GM19463 (cell line): Measurements from ENCODE around the gene LELP1.
"Not testable (repeated sequence)": the region's sequence is repeated elsewhere in the genome, so short reads cannot be mapped to it uniquely, and the experiment has no call there.

Experiments
- ATAC-seq: cut with Tn5 transposase; IDR thresholded peaks from one replicate; pipeline ENCODE4 v1.9.1; 2021; ENCODE audit warnings: mild to moderate bottlenecking, moderate library complexity; ENCODE audit not compliant: unreplicated experiment

Gene LELP1

DNA sequence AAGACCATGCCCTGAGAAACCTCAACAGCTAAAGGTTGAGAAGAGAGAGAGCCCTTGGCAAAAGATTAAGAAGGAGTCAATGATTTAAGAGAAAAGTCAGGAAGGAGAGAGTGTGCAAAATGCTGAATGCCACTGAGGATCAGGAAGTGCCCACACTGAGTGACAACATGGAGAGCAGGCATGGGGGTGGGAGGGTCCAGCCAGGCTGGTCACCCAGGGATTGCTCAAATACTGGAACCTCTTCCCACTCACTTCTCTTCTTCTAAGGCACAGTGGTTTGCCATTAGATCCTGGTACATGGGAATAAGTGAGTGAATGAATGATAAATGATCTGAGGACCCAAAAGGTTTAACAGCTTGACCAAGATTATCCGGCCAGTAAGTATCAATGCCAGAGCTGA, 25.3 kb downstream of the LELP1 start:
- ATAC-seq = no peak

DNA sequence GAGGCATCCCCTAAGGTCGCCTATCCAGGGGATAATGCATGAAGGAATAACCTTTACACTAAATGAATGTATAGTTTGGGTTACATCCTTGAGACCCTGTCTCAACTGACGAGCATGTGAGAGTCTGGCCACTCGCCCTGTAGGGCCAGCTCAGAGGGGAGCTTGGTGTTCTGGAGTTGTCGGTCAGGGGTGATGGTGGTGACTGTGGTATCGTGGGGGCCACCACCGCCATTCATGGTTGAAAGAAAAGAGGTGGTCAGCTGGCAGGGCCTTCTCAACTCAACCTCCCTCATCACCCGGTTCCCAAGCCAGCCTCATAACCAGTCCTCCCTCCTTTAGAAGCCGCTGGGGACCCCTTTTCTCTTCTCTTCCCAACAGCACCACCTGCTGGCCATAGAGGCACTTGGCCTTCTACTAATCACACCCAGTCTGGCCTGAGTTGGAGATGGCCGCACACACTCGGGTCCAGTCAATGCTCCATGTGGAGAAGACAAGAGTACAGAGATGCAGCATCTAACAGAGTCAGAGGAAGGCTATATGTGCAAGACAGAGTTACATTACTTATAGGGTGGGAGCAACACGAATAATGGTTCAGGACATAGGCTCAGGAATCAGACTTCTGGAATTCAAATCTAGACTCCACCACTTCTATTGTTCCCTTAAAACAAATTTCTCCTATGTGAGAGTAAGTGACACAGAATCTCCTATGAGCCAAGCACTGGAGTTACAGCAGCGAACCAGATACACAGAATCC, 26.0 kb downstream of the LELP1 start:
- ATAC-seq = not testable (repeated sequence)

DNA sequence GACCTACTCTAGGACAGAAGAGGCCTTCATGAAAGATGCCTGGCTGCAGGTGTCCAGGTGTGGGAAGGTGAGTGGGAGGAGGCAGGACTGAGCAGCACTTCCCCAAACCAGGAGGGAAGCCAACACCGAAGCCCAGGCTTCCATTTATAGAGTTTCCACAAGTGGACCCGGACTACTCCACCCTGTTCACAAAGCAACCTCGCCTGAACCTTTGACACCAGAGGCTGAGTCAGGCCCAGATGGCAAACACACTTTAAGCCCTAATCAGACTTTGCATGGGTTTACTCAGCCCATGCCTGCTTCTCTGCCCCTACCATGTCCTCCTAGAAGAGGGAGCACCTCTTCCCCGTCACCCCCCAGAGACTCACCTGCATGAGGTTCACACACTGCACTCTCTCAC, 28.1 kb downstream of the LELP1 start:
- ATAC-seq = no peak

DNA sequence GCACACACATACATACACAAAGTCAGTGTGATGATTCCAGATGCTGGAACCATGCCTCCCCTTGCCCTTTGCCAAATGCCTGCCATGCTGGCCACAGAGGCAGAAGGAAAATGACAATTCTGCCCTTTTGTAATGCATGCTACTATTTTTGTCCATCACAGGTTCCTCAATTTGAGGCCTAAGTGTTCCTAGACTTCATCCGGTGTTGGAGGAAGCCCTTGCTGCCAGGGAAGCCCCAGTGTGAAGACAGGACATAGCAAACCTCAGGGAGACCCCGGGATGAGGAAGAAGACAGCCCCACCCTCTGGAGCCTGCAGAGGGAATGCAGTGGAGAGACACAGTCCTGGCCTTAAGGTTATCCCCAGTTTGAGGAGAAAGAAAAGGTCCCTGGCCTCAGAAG, 28.6 kb downstream of the LELP1 start:
- ATAC-seq = no peak

DNA sequence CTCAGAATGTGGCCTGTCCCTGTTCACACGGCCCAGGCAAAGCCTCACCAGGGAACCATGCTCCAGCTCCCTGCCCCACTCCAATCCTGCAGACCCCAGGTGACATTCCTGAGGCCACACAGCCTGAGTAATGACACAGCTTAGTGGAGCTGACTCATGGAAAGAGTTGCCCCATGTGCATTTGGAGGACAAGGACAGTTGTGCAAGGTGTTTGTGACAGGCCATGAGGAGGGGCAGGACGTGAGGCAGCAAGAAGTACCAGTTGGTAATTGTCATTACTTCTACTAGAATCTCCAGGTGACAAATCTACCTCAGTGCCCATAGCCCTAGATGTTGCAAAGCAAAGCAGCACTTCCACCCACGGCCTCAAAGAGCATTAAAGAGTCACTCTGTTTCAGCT, 29.3 kb downstream of the LELP1 start:
- no peak for ATAC-seq

DNA sequence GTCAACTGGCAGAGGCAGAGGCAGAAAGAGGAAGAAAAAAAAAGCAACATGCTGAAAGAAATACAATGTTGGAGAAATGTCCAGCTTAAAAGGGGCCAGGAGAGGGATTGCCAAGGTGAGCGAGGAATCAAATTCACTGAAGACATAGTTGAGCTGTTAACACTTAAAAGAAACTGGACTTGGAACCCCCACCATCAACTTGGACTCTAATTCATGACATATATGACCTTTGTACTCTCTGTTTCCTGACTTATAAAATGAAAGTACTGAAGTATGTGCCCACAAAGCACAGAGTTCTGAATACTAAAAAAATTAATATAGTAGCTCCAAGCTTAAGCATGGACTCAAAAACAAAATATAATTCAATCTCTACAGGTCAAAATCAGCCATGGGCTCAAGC, 30.2 kb downstream of the LELP1 start:
- ATAC-seq = peak; percentile 56

DNA sequence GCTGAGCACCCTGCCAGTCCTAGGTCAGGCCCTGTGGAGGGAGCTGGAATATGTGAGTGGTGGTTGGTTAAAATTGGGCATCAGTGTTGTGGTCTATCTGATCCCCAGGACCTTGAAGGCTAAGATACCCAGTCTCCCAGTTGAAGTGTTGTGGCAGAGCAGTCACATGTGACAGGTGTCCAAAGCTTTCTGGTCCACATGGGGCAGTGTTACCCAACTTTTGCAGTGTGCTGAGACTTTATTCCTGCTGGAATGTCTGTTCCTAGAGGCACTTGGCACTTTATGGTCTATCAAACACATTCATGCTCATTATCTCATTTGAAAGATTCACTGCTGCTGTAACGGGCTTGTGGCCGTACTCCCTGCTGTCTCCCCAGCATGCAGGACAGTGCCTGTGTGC, 35.3 kb downstream of the LELP1 start:
- ATAC-seq = no peak

DNA sequence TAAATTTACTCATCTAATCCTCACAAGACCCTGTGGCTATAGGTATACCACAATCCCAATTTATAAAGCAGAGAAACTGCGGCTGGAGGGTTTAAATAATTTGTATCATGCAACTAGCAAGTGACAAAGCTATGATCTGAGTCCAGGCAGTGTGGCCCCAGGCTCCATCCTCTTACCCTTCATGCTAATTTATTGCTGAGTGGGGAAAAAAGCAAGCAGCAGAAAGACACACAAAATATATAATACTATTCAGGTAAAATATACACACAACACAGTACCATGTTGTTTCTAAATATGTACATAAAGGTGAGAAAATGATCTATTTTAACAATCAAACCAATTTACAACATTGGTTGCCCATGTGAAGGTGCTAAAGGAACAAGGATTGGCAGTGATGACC, 38.9 kb downstream of the LELP1 start:
- ATAC-seq = no peak

DNA sequence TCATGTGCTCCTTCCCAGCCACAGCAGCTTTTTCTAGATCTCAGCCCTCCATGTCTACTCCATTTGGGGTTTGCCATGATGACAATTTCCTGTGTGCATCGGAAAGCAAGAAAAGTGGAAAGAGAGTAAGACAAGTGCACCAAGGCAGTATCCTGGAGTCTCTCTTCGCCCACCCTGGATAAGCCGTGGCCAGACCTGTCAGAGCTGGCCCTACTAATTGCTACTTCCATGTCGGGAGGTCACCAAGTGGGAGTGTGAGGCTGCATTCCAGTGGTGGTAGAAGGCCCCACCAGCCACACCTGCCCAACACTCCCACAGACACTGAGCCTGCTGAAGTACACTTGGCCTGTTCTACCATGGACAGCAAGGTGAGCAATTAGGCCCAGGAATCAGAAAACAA, 42.2 kb downstream of the LELP1 start:
- ATAC-seq = no peak

DNA sequence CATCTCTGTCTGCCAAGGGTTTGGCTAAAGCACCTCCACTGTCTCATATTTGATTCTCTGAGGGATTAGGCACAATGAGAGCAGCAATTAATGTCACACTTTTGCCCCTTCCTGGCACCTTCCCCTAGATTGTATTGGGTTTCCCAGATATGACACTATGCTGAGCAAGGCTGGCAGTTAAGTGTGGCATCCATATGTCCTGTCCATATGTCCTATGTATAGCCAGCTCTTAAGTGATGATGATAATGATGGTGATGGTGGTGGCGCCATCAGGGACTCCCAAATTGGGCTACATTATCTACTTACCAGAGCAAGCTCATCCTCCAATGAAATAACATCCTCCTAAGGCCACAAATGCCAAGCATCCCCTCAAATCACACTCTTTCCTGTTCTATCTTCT, 42.8 kb downstream of the LELP1 start:
- no peak for ATAC-seq

DNA sequence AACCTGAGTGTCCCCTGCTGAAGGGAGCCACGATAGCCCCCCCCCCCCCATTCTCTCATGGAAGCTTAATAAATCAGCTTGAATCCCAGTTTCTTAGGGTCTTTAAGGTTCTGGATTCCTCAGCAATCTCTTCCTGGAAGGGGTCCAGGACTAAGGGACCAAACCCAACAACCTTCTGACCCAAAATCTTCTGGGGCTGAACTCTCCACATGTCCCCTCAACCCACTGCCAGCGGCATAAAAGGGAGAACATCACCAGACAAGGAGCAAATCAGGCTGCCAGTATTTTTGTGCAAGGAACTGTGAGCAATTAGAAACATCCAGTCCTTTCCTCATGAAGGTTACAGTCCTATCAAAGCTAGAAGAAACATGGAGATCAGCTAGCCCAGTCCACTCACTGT, 43.6 kb downstream of the LELP1 start:
- ATAC-seq = no peak

DNA sequence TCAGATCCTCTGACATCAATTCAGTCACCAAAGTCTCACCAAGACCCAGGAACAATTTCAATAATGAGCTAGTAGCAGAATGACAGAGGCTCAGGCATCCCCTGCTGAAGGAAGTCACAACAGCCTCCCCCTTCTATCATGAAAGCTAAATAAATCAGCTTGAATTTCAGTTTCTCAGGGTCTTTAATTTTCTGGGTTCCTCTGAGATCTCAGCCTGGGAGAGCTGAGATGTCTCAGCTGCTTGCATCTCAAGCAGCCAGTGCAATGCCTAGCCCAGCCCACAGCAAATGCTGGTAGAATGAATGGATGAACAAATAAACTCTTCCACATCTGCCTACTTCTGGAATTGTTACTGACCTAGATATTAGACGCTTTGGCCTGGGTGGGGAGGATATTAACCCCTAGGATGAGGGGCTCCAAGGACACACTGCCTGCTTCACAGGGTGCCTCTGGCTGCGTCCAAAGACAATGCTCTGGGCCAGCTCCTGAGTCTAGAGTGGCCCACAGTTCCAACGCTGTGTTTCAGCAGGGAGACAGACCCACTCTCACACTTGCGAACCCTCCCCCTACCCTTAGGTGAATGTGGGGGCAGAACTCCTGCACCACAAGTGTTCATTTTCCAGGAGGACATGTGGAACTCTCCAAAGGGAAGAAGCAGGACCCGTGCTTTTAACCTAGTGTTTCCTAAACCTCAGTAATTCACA, 45.1 kb downstream of the LELP1 start:
- ATAC-seq = no peak

DNA sequence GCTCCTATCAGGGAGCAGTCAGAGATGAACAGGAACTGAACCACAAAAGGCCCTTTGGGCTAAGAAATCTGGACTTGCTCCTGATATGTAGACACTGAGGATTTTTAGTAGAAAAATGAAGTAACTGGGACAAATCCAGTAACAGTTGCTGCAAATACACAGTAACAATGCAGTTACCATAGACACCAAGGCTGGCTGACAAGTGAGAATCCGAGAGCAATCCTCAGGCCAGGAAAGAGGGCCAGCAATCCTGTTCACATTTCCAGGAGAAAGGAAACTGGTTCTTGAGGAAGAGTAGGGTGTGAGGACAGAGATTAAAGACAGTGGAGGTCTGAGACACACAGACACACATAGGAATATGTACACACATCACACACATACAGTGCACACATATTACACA, 46.9 kb downstream of the LELP1 start:
- no peak for ATAC-seq

DNA sequence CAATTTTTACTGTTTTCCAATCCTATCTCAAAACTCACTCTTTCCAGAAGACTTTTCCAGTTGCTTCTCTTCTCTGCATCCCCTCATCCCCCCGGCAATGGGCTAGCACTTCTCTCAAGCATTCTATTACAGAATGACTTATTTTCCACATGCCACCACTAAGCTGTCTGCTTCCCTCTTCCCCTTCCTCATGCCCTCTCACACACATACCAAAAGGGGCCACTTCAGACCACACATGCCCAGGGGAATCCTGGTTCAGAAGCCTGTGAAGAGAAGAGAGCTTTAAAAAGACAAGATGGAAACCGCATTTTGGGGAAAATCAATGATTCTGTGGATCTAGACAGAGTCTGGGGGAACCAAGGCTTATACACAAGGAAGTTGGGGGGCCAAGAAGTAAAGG, 47.9 kb downstream of the LELP1 start:
- ATAC-seq = no peak

DNA sequence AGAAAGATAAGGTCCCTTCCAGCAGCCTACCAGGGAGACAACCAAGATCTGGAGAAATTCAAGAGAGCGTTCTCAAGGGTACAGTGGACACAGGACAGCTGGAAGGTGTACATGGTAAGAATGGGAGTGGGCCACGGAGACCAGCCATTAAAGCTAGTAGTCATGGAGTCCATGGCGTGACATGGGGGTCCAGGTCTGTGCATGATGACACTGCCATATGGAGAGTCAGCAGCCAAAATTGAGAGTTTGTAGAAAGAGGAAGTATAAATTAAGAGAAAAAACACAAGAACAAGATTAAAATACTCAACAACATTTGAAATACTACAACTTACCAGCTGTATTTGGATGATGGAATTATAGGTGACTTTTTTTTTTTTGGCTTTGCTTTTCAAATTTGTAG, 48.3 kb downstream of the LELP1 start:
- no peak for ATAC-seq

DNA sequence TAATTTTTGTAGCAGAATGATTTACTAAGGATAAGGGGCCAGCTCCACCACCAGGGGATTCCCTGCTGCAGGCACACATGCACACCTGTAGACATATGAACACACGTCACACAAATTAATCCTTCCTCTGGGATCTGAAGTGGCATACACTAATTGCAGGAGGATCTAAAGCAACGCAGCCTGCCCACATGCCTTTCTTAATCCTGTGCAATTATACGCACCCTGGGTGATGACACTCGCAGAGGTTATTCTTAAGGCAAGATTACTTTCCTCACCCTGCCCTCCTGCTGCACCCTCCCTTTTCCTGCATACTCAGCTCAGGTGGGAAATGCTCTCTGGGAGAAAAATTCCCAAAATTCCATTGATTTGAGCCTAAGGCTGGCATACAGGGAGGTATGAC, 48.8 kb downstream of the LELP1 start:
- no peak for ATAC-seq

DNA sequence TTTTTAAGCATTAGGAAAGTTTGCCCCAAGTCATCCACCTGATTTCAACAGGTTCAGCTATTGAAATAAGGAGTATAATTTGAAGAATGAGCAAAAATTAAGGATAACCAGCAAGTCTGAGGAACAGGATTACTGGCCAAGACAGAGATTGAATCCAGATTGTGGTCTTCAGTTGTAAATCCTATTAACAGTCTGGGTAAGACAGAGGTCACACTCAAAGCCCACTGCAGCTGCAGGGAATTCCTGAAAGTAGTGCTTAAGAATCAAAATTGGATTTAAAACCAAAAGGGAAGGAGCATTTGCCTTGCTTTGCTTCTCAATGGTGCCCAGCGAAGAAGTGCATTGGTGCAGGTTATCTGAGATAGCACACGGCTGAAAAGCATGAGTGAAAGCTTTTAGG, 49.8 kb downstream of the LELP1 start:
- no peak for ATAC-seq

DNA sequence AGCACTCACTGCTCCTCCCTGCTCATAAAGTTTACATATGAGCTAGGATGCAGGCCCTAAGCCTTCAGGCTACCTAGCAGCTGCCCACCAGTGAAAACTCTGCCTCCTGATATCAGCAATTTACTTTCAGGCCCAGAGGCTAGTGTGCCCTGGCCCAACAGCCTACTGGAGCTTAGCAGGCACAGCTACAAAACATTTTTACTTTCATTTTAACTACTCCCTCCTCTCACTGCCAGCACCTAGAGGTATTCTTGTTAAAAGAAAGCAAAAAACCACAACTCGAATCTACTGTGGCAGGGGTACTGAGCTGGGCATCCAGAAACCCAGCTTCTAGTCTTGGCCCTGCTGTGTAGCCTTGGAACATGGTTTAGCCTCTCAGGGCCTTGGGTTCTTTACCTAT, 50.5 kb downstream of the LELP1 start:
- peak; percentile 79 for ATAC-seq
